HG03457 (cell line): ENCODE results near the gene KRTAP20-1.

Source experiments
- ATAC-seq: cut with Tn5 transposase; IDR thresholded peaks from one replicate; pipeline ENCODE4 v1.9.1; 2021; ENCODE audit warnings: moderate number of reproducible peaks; ENCODE audit not compliant: unreplicated experiment

KRTAP20-1 gene

DNA sequence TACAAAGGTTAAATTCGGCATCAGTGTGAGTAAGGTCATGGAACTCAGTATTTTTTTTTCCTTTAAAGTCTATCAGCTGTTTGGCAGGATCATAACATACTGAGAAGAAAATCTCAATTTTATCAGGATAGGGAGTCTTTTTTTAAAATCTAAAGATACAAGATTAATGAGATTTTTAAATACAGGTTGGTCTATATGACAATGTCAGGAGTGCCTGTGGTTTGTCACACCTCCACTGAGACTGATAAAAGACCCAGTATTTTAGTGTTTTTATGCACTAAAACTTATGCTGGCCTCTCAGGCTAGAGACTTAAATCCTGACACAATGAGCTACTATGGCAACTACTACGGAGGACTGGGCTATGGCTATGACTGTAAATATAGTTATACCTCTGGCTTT, 26.3 kb downstream of the KRTAP20-1 start, which contains the start of gene KRTAP20-3:
Gene KRTAP20-3, plus strand, starts transcription at position 301 of the 400 bp plus-strand sequence.
- no peak for ATAC-seq

DNA sequence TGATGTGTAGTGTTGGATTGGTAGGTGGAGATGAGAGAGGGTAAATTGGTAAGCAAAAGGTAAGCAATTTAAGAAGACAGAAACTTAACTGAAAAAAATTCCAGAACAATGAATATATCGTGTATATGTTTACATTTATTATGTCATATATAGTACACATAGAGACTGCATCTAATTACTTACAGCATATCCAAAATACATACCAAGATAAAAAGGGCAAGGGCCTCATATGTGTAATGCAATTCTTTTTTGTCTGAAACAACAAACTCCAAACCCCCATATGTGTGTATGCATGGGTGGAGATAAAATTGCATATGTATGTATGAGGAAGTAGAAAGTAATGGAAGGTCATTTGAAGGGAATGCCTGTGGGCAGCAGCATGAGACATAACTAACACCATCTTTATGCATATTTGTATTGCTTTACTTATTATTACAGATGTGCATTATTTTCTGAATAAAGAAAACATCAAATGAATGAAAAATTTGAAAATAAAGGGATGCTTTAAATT, 30.7 kb downstream of the KRTAP20-1 start:
- ATAC-seq, result no peak

DNA sequence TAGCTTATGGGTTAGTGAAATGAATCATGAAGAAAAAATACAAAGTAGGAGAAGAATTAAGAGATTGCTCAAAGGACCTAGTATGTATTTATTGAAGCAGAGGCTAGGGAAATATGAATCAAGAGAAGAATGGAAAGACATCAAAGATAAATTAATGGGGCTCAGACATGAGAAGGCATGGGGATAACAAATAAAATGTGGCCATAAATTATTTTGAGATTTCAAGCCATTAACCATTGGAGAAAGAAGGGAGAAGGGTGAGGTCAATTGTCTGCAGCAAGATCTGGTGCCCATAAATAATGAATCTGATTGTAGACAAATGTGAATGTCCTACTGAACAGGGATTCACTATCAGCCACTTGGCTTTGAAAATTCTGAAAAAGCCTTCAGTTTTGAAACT, 36.7 kb downstream of the KRTAP20-1 start:
- no peak for ATAC-seq
